Measurements from ENCODE around the gene CD55. TPM values are rescaled to one million over a fixed set of nuclear protein-coding genes. Genes with fewer than 3 reads are reported as not detected.
A peak's percentile ranks its signal among the peaks of the same experiment; 100 is the strongest.

The CD55 gene
- total RNA-seq, 1 experiment from 2014 or later, result 65.9 TPM

GRCh38 chr1:207329469-207329868, 8.0 kb downstream of the CD55 start:
- DNase-seq (ENCODE audit: low spot score), result peak; percentile 5

DNA sequence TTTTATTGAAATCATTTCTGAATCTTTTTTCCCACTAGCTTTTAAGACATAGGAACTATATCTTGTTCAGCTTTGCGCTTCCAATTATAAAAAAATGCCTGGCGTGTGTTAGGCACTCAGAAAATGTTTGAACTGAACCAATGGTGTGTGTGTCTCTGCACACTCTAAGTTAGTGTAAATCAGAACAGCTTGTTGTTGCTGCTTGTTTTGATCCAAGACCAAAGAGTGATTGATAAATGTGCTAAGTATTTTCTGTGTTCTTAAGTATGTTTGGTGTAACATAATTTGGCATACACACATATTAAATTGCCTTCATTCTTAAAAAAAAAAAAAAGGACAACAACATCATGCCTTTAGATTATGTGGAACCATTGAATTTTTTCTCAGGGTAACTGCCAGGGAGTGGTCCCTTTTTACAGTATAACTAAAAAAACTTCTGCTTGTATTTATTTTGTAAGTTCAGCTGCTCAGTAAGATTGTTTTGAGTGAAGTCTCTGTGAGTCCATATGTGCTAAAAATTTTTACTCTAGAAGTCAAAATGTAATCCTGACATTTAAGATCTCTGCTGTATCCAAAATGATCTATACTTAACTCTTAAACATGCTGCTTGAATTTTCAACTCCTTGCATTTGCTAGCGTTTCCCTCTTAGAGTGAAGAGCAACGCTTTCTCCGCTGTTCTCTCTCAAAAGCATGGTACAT, 8.7 kb downstream of the CD55 start:
- peak; percentile 10 for DNase-seq (ENCODE audit: low spot score)

DNA sequence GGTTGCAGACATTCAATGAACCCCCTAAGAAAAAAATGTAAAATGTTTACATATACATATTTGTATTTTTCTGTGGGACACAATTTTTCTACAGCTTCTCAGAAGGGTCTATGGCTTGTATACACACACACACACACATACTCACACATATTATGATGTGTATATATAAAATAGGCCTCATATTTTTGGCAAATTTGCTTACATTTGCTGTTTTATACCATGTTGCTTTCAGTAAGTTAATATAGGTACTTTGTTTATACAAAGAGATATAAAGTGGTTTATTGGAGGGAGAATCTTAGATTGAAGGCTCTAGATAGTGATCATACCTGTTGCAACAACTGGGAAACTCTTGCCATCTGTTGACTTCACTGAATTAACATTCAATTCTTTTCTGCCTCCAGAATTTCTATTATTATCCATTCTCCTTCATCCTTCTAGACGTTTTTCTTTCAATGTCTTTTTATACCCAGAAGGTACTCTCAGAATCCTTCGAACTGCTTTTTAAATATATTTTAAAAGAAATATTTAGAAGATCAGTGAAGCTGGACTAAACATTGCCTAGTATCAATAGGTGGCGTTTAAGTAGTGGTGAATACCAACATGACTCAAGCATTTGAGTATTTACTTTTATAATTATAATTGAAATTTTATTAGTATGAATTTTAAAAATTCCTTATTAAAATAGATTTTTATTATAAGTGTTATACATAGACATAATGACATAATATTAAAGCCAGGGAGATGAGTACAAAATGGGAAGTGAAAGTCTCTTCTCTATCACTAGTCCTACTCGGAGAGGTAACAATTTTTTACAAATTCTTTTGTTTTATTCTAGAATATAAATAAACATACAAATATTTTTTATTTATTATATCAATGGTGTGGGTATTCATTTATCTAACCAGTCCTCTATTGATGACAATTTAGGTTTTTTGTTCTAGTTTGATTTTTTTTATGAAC, 10.2 kb downstream of the CD55 start:
- DNase-seq (ENCODE audit: low spot score), result no peak

- no peak for DNase-seq (ENCODE audit: low spot score)
These were observed 11.6 kb downstream of the CD55 start for GRCh38 chr1:207333009-207333600.

GRCh38 chr1:207333620-207334019, 12.1 kb downstream of the CD55 start:
- no peak for DNase-seq (ENCODE audit: low spot score)

- DNase-seq (ENCODE audit: low spot score), result no peak
These were observed 12.9 kb downstream of the CD55 start for GRCh38 chr1:207334337-207334736.

- no peak for DNase-seq (ENCODE audit: low spot score)
These were observed 13.7 kb downstream of the CD55 start for GRCh38 chr1:207335138-207335537.

GRCh38 chr1:207335695-207336363, 14.4 kb downstream of the CD55 start:
- DNase-seq (ENCODE audit: low spot score), result no peak

DNA sequence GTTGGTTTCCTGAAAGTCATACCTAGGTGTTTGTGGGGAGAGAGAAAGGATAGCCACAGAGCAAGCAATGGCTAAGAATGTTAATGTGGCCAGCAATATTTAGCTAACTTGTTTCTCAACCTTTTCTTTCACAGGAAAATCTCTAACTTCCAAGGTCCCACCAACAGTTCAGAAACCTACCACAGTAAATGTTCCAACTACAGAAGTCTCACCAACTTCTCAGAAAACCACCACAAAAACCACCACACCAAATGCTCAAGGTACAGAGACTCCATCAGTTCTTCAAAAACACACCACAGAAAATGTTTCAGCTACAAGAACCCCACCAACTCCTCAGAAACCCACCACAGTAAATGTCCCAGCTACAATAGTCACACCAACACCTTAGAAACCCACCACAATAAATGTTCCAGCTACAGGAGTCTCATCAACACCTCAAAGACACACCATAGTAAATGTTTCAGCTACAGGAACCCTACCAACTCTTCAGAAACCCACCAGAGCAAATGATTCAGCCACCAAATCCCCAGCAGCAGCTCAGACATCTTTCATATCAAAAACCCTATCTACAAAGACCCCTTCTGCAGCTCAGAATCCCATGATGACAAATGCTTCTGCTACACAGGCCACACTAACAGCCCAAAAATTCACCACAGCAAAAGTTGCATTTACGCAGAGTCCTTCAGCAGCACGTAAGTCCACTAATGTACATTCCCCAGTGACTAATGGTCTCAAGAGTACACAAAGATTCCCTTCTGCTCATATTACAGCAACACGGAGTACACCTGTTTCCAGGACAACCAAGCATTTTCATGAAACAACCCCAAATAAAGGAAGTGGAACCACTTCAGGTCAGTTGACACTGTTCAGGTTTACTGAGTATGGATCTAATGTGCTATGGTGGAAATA, 15.3 kb downstream of the CD55 start:
- no peak for DNase-seq (ENCODE audit: low spot score)

DNA sequence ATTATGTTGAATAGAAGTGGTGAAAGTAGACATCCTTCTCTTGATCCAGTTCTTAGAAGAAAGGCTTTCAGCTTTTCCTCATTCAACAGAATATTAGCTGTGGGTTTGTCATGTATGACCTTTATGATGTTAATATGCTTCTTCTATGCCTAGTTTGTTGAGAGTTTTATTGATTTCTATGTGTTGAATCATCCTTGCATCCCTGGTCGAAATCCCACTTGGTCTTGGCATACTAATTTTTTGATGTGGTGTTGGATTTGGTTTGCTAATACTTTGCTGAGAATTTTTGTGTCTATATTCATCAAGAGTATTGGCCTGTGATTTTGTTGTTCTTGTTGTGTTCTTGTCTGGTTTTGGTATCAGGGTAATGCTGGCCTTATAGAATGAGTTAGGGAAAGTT, 20.9 kb downstream of the CD55 start:
- DNase-seq (ENCODE audit: low spot score), result no peak

DNA sequence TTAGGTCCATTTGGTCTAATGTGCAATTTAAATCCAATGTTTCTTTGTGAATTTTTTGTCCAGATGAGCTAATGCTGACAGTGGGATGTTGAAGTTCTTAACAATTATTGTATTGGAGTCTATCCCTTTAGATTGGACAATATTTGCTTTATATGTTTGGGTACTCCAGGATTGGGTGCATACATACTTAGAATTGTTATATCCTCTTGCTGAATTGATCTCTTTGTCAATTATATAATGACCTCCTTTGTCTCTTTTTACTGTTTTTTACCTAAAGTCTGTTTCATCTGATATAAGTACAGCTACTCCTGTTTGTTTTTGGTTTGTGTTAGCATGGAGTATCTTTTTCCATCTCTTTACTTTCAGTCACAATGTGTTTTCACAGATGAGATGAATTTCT, 22.2 kb downstream of the CD55 start:
- no peak for DNase-seq (ENCODE audit: low spot score)

- DNase-seq (ENCODE audit: low spot score), result no peak
These were observed 22.7 kb downstream of the CD55 start for GRCh38 chr1:207344221-207344620.

DNA sequence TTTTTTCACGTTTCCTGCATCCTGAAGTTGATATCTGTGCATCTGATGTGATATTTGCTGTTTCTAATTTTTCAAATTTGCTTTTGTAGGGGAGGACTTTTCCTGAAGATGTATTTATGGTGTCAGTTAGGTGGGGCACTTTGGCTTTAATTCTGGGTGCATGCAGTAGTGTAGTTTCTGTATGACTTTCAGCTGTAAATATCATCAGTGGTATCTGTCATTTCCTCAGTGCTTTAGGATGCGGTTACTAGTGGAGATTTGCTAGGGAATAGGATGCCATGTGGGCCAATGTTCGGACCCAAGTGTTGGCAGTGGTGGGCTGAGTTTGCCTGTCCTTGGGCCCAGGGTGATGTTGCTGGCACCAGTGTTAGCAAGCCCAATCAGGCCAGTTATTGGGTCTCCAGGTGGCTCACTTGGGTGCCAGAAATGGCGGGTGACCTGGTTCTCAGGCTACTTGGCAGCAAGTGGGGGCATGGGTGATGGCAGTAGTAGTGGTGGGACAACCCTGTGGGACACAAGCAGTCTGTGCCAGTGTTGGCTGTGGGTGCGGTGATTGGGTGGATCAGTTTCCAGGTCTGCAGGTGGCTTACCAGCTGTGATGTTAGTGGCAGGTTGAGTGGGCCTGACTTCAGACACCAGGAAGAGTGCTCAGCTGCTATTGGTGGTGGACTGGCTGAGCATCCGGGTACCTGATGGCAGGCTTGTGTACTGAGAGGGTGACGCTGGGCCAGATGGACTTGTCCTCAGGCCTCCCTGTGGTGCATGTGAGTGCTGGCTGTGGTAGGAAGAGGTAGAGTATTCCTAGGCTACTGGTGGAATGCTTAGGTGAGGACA, 24.4 kb downstream of the CD55 start:
- DNase-seq (ENCODE audit: low spot score), result no peak

DNA sequence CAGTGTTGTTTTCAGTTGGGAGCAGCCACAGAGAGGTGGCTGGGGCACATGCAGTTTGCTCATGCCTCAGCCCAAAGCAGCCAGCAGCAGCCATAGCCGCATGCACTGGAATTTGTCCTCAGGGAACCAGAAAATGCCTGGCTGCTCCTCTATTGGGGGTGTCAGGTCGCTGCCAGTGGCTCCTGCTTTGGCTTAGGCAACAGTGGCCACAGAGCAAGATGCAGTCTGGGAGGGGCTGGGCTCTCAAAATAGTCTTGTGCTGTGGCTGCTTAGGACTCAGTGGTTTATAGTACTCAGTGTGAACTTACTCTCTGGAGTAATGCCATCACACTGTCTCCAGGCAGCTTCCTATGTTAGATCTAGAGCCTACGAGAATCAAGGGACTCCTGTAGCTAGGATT, 25.0 kb downstream of the CD55 start:
- DNase-seq (ENCODE audit: low spot score), result no peak

DNA sequence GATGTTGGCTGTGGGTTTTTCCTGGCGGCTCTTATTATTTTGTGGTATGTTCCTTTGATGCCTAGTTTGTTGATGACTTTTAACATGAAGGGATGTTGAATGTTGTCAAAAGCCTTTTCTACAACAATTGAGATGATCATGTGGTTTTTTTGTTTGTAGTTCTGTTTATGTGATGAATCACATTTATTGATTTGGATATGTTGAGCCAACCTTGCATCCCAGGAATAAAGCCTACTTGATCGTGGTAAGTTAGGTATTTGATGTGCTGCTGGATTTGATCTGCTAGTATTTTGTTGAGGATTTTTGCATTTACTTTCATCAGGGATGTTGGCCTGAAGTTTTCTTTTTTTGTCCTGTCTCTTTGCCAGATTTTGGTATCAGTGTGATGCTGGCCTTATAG, 28.5 kb downstream of the CD55 start:
- no peak for DNase-seq (ENCODE audit: low spot score)

GRCh38 chr1:207352554-207352953, 31.1 kb downstream of the CD55 start:
- DNase-seq (ENCODE audit: low spot score), result no peak

DNA sequence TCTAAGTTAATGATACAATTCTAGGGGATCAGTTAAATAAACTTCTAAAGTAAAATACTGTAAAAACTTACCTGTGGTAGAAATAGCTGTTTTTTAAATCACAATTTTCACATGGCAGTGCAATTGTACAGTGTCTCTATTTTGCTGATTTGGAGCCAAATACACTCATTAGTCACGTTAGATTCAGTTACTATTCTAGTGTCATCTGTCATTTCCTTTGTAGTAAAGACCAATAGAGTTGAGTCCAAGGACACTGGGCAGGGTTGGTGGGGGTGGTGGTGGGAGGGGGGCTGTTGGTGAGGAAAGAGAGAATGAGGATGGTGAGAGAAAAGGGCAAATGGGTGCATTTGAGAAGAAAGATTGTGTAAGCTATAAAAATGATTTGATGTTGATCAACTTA, 33.6 kb downstream of the CD55 start:
- no peak for DNase-seq (ENCODE audit: low spot score)

DNA sequence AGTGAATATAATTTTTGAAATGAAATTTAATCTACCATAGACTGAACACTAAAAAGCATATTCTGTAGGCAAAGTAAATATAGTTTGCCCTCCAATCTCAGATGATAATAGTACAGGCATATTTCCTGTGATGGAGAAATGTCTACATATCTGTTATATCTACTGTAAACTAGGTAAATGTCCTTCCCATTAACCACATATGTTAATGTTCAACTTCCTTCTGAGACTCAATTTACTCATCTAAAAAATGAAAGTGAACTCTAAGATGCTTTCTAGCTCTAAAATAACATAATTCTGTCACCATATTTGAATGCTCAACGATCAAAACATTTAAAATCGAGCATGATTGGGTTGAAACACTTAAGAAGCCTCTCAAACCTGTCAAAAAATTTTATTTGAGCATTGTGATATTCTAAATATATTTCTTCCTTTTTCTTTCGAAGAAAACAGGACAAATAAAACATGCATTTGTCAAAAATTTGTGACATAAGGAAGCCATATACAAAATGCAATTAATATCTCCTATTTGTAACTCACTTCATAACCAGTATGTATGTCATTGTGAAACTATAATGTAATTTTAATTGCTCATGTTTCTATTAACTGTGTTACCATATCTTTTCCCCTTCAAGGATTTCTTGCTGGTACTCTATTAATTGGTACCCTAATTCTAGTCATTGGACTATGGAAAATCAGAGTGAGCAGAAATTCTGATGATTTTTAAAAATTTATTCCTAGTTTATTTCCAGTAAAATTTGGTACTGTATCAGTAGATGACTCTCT, 34.2 kb downstream of the CD55 start:
- no peak for DNase-seq (ENCODE audit: low spot score)

- DNase-seq (ENCODE audit: low spot score), result no peak
These were observed 39.6 kb downstream of the CD55 start for GRCh38 chr1:207361029-207361428.
